HG03457 (cell line): ENCODE data around the gene ESYT2.

Experiments used
- ATAC-seq: cut with Tn5 transposase; IDR thresholded peaks from one replicate; pipeline ENCODE4 v1.9.1; 2021; ENCODE audit warnings: moderate number of reproducible peaks; ENCODE audit not compliant: unreplicated experiment

ESYT2 gene

GRCh38 chr7:158828133-158829020, 932 bp downstream of the ESYT2 start:
- ATAC-seq, result no peak

- ATAC-seq, result no peak
These were observed 1.7 kb downstream of the ESYT2 start for GRCh38 chr7:158827411-158828132.

GRCh38 chr7:158825628-158826289, 3.5 kb downstream of the ESYT2 start:
- ATAC-seq, result no peak

GRCh38 chr7:158824028-158824427, 5.3 kb downstream of the ESYT2 start:
- peak; percentile 69 for ATAC-seq

GRCh38 chr7:158821171-158822031, 7.9 kb downstream of the ESYT2 start:
- no peak for ATAC-seq

- no peak for ATAC-seq
These were observed 8.7 kb downstream of the ESYT2 start for GRCh38 chr7:158820656-158821055.

- ATAC-seq, result no peak
These were observed 9.6 kb downstream of the ESYT2 start for GRCh38 chr7:158819571-158820203.

- peak; percentile 74 for ATAC-seq
These were observed 10.7 kb downstream of the ESYT2 start for GRCh38 chr7:158818325-158819213.

GRCh38 chr7:158816995-158817394, 12.3 kb downstream of the ESYT2 start:
- ATAC-seq, result no peak

- no peak for ATAC-seq
These were observed 13.0 kb downstream of the ESYT2 start for GRCh38 chr7:158816271-158816670.

- no peak for ATAC-seq
These were observed 13.5 kb downstream of the ESYT2 start for GRCh38 chr7:158815800-158816128.

- no peak for ATAC-seq
These were observed 14.1 kb downstream of the ESYT2 start for GRCh38 chr7:158815083-158815799.

- no peak for ATAC-seq
These were observed 14.7 kb downstream of the ESYT2 start for GRCh38 chr7:158814637-158815036.

GRCh38 chr7:158812684-158813083, 16.6 kb downstream of the ESYT2 start:
- ATAC-seq, result no peak

- no peak for ATAC-seq
These were observed 17.4 kb downstream of the ESYT2 start for GRCh38 chr7:158811894-158812293.

- no peak for ATAC-seq
These were observed 17.8 kb downstream of the ESYT2 start for GRCh38 chr7:158811461-158811860.

- no peak for ATAC-seq
These were observed 18.5 kb downstream of the ESYT2 start for GRCh38 chr7:158810846-158811245.

- ATAC-seq, result no peak
These were observed 19.7 kb downstream of the ESYT2 start for GRCh38 chr7:158809596-158809995.

GRCh38 chr7:158808126-158808525, 21.2 kb downstream of the ESYT2 start:
- ATAC-seq, result no peak
